ENCODE measurements around the gene GDE1. TPM values are rescaled to one million over a fixed set of nuclear protein-coding genes. Genes with fewer than 3 reads are reported as not detected.
A peak's percentile ranks its signal among the peaks of the same experiment; 100 is the strongest.

The GDE1 gene
- total RNA-seq, 2 donors from 2014 or later: 29.7 to 30.6 TPM

DNA sequence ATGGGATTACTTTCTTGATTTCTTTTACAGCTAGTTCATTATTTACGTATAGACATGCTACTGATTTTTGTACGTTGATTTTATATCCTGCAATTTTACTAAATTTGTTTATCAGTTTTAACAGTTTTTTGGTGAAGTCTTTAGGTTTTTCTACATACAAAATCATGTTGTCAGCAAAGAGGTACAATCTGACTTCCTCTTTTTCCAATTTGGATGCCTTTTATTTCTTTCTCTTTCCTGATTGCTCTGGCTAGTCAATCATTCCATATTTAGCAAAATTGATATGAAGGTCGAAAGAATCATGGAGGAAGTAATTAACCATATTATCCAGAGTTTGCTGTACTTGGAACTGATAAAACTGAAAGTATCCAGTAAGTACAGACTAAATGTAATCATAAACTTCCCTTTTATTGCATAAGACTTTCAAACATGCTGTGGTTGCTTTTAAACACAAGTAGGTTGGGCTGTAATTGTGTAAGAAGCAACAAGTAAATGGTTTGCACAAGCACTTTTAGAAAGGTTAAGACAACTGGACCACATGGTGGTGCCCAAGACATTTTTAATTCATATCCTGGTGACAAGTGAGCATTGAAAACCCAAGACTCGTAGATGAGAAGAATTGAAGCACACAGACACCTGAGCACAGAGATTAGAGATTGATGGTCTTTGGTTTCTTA is 8.4 kb downstream of the GDE1 start:
- Histone ChIP-seq H3K27ac (peak overlapping the region in 1 of 4 donors; percentile 45), H3K36me3 (replicated peaks in 1 of 2; ENCODE audit: insufficient read depth in 1 of 2, low read depth in 2 of 2) (peaks cover 0 to 3% of the 10 kb centered on the region in 2 donors), H3K4me3 (no peak overlapping the region), H3K9me3 (no peaks in the 10 kb centered on the region), H3K4me1 (no peaks in the 10 kb centered on the region), H3K27me3 (no peaks in the 10 kb centered on the region)
- WGBS, 2 donors: 72 to 81% methylated on average over 4 of the region's 4 CpGs
- intact Hi-C loops (cut with DNase I): no loop called here
- TF ChIP-seq CTCF (IDR thresholded peaks at IDR 0.05) (no peak), POLR2A (IDR thresholded peaks at IDR 0.05) (no peak)
- DNase-seq: no peak
- no peak for ATAC-seq

DNA sequence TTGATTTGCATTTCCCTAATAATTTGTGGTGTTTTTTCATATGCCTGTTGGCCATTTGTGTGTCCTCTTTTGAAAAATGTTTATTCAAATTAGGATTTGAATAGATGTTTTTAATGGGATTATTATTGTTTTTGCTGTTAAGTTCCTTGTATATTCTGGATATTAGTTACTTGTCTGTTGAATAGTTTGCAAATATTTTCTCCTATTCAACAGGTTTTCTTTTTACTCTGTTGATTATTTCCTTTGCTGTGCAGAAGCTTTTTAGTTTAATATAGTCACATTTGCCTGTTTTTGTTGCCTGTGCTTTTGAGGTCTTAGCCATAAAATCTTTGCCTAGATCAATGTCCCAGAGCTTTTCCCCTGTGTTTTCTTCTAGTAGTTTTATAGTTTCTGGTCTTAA is 9.6 kb downstream of the GDE1 start:
- intact Hi-C loops (cut with DNase I): no loop called here
- ATAC-seq (no peak), DNase-seq (no peak)
- no peak overlapping the region for H3K27ac ChIP-seq
- TF ChIP-seq CTCF (IDR thresholded peaks at IDR 0.05) (no peak), POLR2A (IDR thresholded peaks at IDR 0.05) (no peak)
- H3K9me3 ChIP-seq: no peaks in the 10 kb centered on the region
- no peaks in the 10 kb centered on the region for H3K27me3 ChIP-seq
- peaks cover 0 to 7% of the 10 kb centered on the region in 2 donors for H3K36me3 ChIP-seq (replicated peaks in 1 of 2; ENCODE audit: insufficient read depth in 1 of 2, low read depth in 2 of 2)
- no peak overlapping the region for H3K4me3 ChIP-seq
- H3K4me1 ChIP-seq: no peaks in the 10 kb centered on the region

DNA sequence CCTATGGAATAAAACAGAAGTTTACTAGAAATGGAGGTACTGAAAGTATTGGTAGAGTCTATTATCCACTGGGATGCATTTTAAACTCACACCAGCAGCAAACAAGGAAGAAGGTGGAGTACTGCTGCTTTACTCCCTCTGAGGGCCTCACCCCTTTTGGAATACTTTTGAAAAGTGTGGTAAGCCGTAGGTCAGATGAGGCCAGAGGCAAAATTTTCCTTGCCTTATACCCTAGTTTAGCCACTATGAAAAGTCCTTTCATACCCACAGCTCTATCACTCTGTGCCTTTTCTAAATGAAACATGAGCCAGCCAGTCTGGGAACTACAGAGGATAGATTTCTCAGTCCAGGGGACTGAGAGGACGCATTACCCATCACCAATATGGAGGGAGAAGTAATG is 14.0 kb downstream of the GDE1 start:
- no peaks in the 10 kb centered on the region for H3K9me3 ChIP-seq
- no peaks in the 10 kb centered on the region for H3K4me1 ChIP-seq
- no peak overlapping the region for H3K27ac ChIP-seq
- no peak overlapping the region for H3K4me3 ChIP-seq
- TF ChIP-seq POLR2A (IDR thresholded peaks at IDR 0.05) (no peak), CTCF (IDR thresholded peaks at IDR 0.05) (no peak)
- DNase-seq (no peak), ATAC-seq (no peak)
- H3K36me3 ChIP-seq (replicated peaks in 1 of 2; ENCODE audit: insufficient read depth in 1 of 2, low read depth in 2 of 2): peaks cover 5 to 21% of the 10 kb centered on the region in 2 donors
- 91 to 92% methylated on average over 2 of the region's 2 CpGs for WGBS, 2 donors
- no peaks in the 10 kb centered on the region for H3K27me3 ChIP-seq
- intact Hi-C loops (cut with DNase I): no loop called here

DNA sequence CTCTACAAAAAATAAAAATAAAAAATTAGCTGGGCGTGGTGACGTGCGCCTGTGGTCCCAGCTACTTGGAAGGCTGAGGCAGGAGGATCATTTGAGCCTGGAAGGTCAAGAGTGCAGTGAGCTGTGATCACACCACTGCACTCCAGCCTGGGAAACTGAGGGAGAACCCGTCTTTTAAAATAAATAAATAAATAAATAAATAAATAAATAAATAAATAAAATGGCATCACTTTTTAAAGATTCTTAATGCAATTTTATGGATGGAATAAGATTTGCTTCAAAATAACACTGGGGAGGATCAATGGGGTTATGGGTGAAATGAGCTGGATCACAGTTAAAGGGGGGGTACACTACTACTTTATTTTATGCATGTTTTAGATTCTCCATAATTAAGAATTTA is 14.9 kb downstream of the GDE1 start:
- intact Hi-C loops (cut with DNase I): no loop called here
- no peaks in the 10 kb centered on the region for H3K4me1 ChIP-seq
- no peak overlapping the region for H3K4me3 ChIP-seq
- no peak overlapping the region for H3K27ac ChIP-seq
- TF ChIP-seq POLR2A (IDR thresholded peaks at IDR 0.05): no peak
- no peak for TF ChIP-seq CTCF (IDR thresholded peaks at IDR 0.05)
- no peaks in the 10 kb centered on the region for H3K27me3 ChIP-seq
- H3K9me3 ChIP-seq: no peaks in the 10 kb centered on the region
- 98 to 99% methylated on average over 4 of the region's 4 CpGs for whole genome bisulfite sequencing, 2 donors
- DNase-seq (no peak), ATAC-seq (no peak)
- peaks cover 7 to 22% of the 10 kb centered on the region in 2 donors for H3K36me3 ChIP-seq (replicated peaks in 1 of 2; ENCODE audit: insufficient read depth in 1 of 2, low read depth in 2 of 2)
